ENCODE results near the gene GPER1.
"Not testable (repeated sequence)": the region's sequence is repeated elsewhere in the genome, so short reads cannot be mapped to it uniquely, and the experiment has no call there.

GPER1 gene

GRCh38 chr7:1103009-1103788 is 15.3 kb downstream of the GPER1 start:
- DNase-seq (ENCODE audit: low read depth, low spot score): no peak

- DNase-seq (ENCODE audit: low read depth, low spot score): no peak
Measured at GRCh38 chr7:1103789-1104515, 16.0 kb downstream of the GPER1 start.

GRCh38 chr7:1104516-1105179 is 16.7 kb downstream of the GPER1 start:
- no peak for DNase-seq (ENCODE audit: low read depth, low spot score)

- no peak for DNase-seq (ENCODE audit: low read depth, low spot score)
Measured at GRCh38 chr7:1105189-1105588, 17.3 kb downstream of the GPER1 start.

- DNase-seq (ENCODE audit: low read depth, low spot score): no peak
Measured at GRCh38 chr7:1106063-1106792, 18.3 kb downstream of the GPER1 start.

GRCh38 chr7:1106793-1107421 is 19.0 kb downstream of the GPER1 start:
- DNase-seq (ENCODE audit: low read depth, low spot score): no peak

- no peak for DNase-seq (ENCODE audit: low read depth, low spot score)
Measured at GRCh38 chr7:1108264-1108920, 20.5 kb downstream of the GPER1 start.

- DNase-seq (ENCODE audit: low read depth, low spot score): no peak
Measured at GRCh38 chr7:1109581-1110310, 21.8 kb downstream of the GPER1 start.

- no peak for DNase-seq (ENCODE audit: low read depth, low spot score)
Measured at GRCh38 chr7:1110358-1110757, 22.4 kb downstream of the GPER1 start.

GRCh38 chr7:1111156-1111555 is 23.2 kb downstream of the GPER1 start:
- no peak for DNase-seq (ENCODE audit: low read depth, low spot score)

- no peak for DNase-seq (ENCODE audit: low read depth, low spot score)
Measured at GRCh38 chr7:1112109-1112508, 24.2 kb downstream of the GPER1 start.

GRCh38 chr7:1112625-1113547 is 25.0 kb downstream of the GPER1 start:
- DNase-seq (ENCODE audit: low read depth, low spot score): no peak

- DNase-seq (ENCODE audit: low read depth, low spot score): no peak
Measured at GRCh38 chr7:1113548-1113885, 25.6 kb downstream of the GPER1 start.

- no peak for DNase-seq (ENCODE audit: low read depth, low spot score)
Measured at GRCh38 chr7:1114088-1114487, 26.2 kb downstream of the GPER1 start.

GRCh38 chr7:1114505-1114904 is 26.6 kb downstream of the GPER1 start:
- no peak for DNase-seq (ENCODE audit: low read depth, low spot score)

GRCh38 chr7:1115171-1116045 is 27.5 kb downstream of the GPER1 start:
- DNase-seq (ENCODE audit: low read depth, low spot score): not testable (repeated sequence)

GRCh38 chr7:1116383-1117008 is 28.6 kb downstream of the GPER1 start:
- not testable (repeated sequence) for DNase-seq (ENCODE audit: low read depth, low spot score)

Measured in activated naive CD8-positive, alpha-beta T cell treated with anti-CD3 and anti-CD28 coated beads, Interleukin-2, amount 50 U/mL, for 16 hours (primary cell).